SK-N-SH (cell line): ENCODE data around the gene GABRA6. TPM values are rescaled to one million over a fixed set of nuclear protein-coding genes. Genes with fewer than 3 reads are reported as not detected.
"Not testable (repeated sequence)": the region's sequence is repeated elsewhere in the genome, so short reads cannot be mapped to it uniquely, and the experiment has no call there.

Experiments used
- CTCF ChIA-PET: fragments of 300-600, 350-600 bp; formaldehyde crosslinking; extraction: SDS; loops from one replicate; lab custom pipeline; 2021; lab: Yijun Ruan, JAX
- POLR2A ChIA-PET: fragments of 350-600 bp; sonication (Branson Sonifier 250); formaldehyde crosslinking; extraction: SDS; loops from one replicate; lab custom pipeline; 2020; ENCODE audit warnings: antibody characterized with exemption, inconsistent platforms; lab: Yijun Ruan, JAX
- DNase-seq: peaks from one replicate; pipeline ENCODE4 v3.0.0; 2012
- H2AFZ ChIP-seq: fragments of 200-600 bp; sonication (generic); 2 replicates; pipeline ENCODE4 v1.8.1; 2016; ENCODE audit warnings: antibody characterized with exemption, mild to moderate bottlenecking, low read depth
- H3F3A ChIP-seq: fragments of 200-600 bp; sonication (generic); replicated peaks from 2 replicates; pipeline ENCODE3; 2016; ENCODE audit warnings: antibody characterized with exemption, mild to moderate bottlenecking; ENCODE audit not compliant: insufficient read depth
- H3K27ac ChIP-seq, 2 experiments: fragments of 200-500 bp in 1 of 2; fragments of 200-600 bp in 1 of 2; sonication (Bioruptor generic) in 1 of 2; sonication (generic), shearing (Covaris generic) in 1 of 2; 2 replicates each; pipeline versions ENCODE4 v1.5.1 to v1.6.1; 2014 to 2016; ENCODE audit warnings: low read depth in 2 of 2, inconsistent platforms in 1 of 2, low read length in 1 of 2, mild to moderate bottlenecking in 1 of 2, mixed read lengths in 1 of 2
- H3K27me3 ChIP-seq: fragments of 200-600 bp; sonication (generic), shearing (Covaris generic); 2 replicates; pipeline ENCODE4 v1.6.1; 2016; ENCODE audit warnings: mixed run types; ENCODE audit not compliant: insufficient read depth
- H3K36me3 ChIP-seq, 2 experiments: fragments of 200-500 bp in 1 of 2; fragments of 200-600 bp in 1 of 2; sonication (Bioruptor generic) in 1 of 2; sonication (generic) in 1 of 2; replicated peaks in 1 of 2; 2 replicates each; pipeline versions ENCODE3 to v1.5.1; 2014 to 2016; ENCODE audit warnings: low read length in 1 of 2, mild to moderate bottlenecking in 1 of 2; ENCODE audit not compliant: insufficient read depth in 2 of 2, control insufficient read depth in 1 of 2
- H3K4me1 ChIP-seq, 2 experiments: fragments of 200-500 bp in 1 of 2; fragments of 200-600 bp in 1 of 2; sonication (Bioruptor generic) in 1 of 2; sonication (generic), shearing (Covaris generic) in 1 of 2; 2 replicates each; pipeline versions ENCODE4 v1.5.1 to v1.6.1; 2014 to 2016; ENCODE audit warnings: low read depth in 1 of 2, low read length in 1 of 2, mixed run types in 1 of 2; ENCODE audit not compliant: insufficient read depth in 2 of 2, control insufficient read depth in 1 of 2
- H3K4me2 ChIP-seq: fragments of 200-600 bp; sonication (generic), shearing (Covaris generic); 2 replicates; pipeline ENCODE4 v1.6.1; 2017; ENCODE audit warnings: mixed run types
- H3K4me3 ChIP-seq, 2 experiments: fragments of 200-500 bp in 1 of 2; fragments of 200-600 bp in 1 of 2; sonication (Bioruptor generic) in 1 of 2; sonication (generic), shearing (Covaris generic) in 1 of 2; 2 replicates each; pipeline versions ENCODE4 v1.5.1 to v1.8.1; 2014 to 2016; ENCODE audit warnings: low read depth in 2 of 2, inconsistent platforms in 1 of 2, low read length in 1 of 2, mild to moderate bottlenecking in 1 of 2, mixed read lengths in 1 of 2, moderate library complexity in 1 of 2
- H3K79me2 ChIP-seq: fragments of 200-600 bp; sonication (generic); 2 replicates; pipeline ENCODE4 v1.8.1; 2017; ENCODE audit warnings: mild to moderate bottlenecking; ENCODE audit not compliant: insufficient read depth
- H3K9ac ChIP-seq: fragments of 200-600 bp; sonication (generic); 2 replicates; pipeline ENCODE4 v1.6.1; 2017; ENCODE audit warnings: mixed run types
- H3K9me2 ChIP-seq: fragments of 200-600 bp; sonication (generic); 2 replicates; pipeline ENCODE4 v1.6.1; 2017; ENCODE audit warnings: mixed run types
- H3K9me3 ChIP-seq: fragments of 200-600 bp; sonication (generic); 2 replicates; pipeline ENCODE4 v1.6.1; 2017; ENCODE audit warnings: mixed run types, mild to moderate bottlenecking, moderate library complexity
- H4K20me1 ChIP-seq: fragments of 200-600 bp; sonication (generic); 2 replicates; pipeline ENCODE4 v1.6.1; 2017; ENCODE audit warnings: mild to moderate bottlenecking, mixed run types; ENCODE audit not compliant: insufficient read depth
- EZH2phosphoT487 ChIP-seq: fragments of 200-600 bp; sonication (generic); IDR thresholded peaks from 2 replicates; pipeline ENCODE4 v1.6.1; 2017; ENCODE audit warnings: low read depth, mixed run types, mild to moderate bottlenecking, antibody characterized with exemption, moderate library complexity, borderline replicate concordance
- GATA2 ChIP-seq: sonication (generic); formaldehyde crosslinking; IDR thresholded peaks from 2 replicates; pipeline ENCODE4 v1.5.0; 2020; ENCODE audit warnings: mild to moderate bottlenecking, missing genetic modification reagents
- MEF2A ChIP-seq: IDR thresholded peaks from 2 replicates; pipeline ENCODE4 v1.4.0; 2012; ENCODE audit warnings: low read depth, borderline replicate concordance
- NFIC ChIP-seq: IDR thresholded peaks from 2 replicates; pipeline ENCODE4 v1.4.0; 2012; ENCODE audit warnings: borderline replicate concordance
- POLR2AphosphoS5 ChIP-seq: IDR thresholded peaks from 2 replicates; pipeline ENCODE4 v1.6.1; 2012; ENCODE audit warnings: low read depth, low read length
- RCOR1 ChIP-seq: fragments of 150-350 bp; IDR thresholded peaks from 2 replicates; pipeline ENCODE4 v1.6.1; 2017; ENCODE audit warnings: antibody characterized with exemption, low read length
- REST ChIP-seq: IDR thresholded peaks from 2 replicates; pipeline ENCODE4 v1.6.1; 2012; ENCODE audit warnings: mild to moderate bottlenecking, low read depth, low read length, moderate library complexity
- SIN3A ChIP-seq: IDR thresholded peaks from 2 replicates; pipeline ENCODE4 v1.6.1; 2012; ENCODE audit warnings: low read depth, mild to moderate bottlenecking, low read length, moderate library complexity, borderline replicate concordance
- TAF1 ChIP-seq: IDR thresholded peaks from 2 replicates; pipeline ENCODE4 v1.6.1; 2012; ENCODE audit warnings: low read depth, mild to moderate bottlenecking, low read length, moderate library complexity, borderline replicate concordance
- TCF12 ChIP-seq: IDR thresholded peaks from 2 replicates; pipeline ENCODE4 v1.4.0; 2012
- USF2 ChIP-seq: fragments of 150-350 bp; IDR thresholded peaks from 2 replicates; pipeline ENCODE4 v1.6.1; 2017; ENCODE audit warnings: antibody characterized with exemption, low read length, low read depth, borderline replicate concordance
- YY1 ChIP-seq: IDR thresholded peaks from 2 replicates; pipeline ENCODE4 v1.4.0; 2012; ENCODE audit warnings: low read depth, mild to moderate bottlenecking
- WGBS: methylation state at CpG from one replicate; pipeline ENCODE4 v1.1.6; 2017; ENCODE audit warnings: low lambda C conversion rate; 5-methylcytosine and 5-hydroxymethylcytosine counted together
- polyA plus RNA-seq, 3 experiments: library from polyadenylated mRNA; depleted of rRNA; stranded (reverse); fragments of >200 nt; gene quantifications; 2 replicates each; pipeline ENCODE4 v1.2.3, GENCODE V29; 2012

The GABRA6 gene
- polyA plus RNA-seq, 1 of the 3 experiments (the other 2 are of a cell fraction), result 0.10 TPM

- TF ChIP-seq POLR2AphosphoS5, result no peak
- no peak for TF ChIP-seq USF2
- TF ChIP-seq TCF12, result no peak
- no peak for TF ChIP-seq REST
- no peak for TF ChIP-seq RCOR1
- TF ChIP-seq TAF1, result no peak
- TF ChIP-seq YY1, result no peak
- TF ChIP-seq GATA2, result no peak
- no peak for TF ChIP-seq MEF2A
- TF ChIP-seq NFIC, result no peak
- no peak for TF ChIP-seq SIN3A
- TF ChIP-seq EZH2phosphoT487, result no peak
- no peak overlapping the region for H2AFZ ChIP-seq
- no peaks in the 10 kb centered on the region for H3F3A ChIP-seq
- POLR2A ChIA-PET, result no interaction called here
- H3K27ac ChIP-seq, result no peak overlapping the region
- H3K9me2 ChIP-seq, result no peaks in the 10 kb centered on the region
- H4K20me1 ChIP-seq, result no peaks in the 10 kb centered on the region
- CTCF ChIA-PET, result interaction anchor here (0.6 kb wide), 1 partner anchor 16 kb away, joined by 3 read pairs; no protein-coding TSS in a partner anchor
- no peaks in the 10 kb centered on the region for H3K4me1 ChIP-seq
- no peak overlapping the region for H3K4me3 ChIP-seq
- 6% methylated on average over 4 of the region's 4 CpGs for WGBS
- H3K9me3 ChIP-seq, result no peaks in the 10 kb centered on the region
- H3K79me2 ChIP-seq, result no peaks in the 10 kb centered on the region
- H3K4me2 ChIP-seq, result no peak overlapping the region
- no peaks in the 10 kb centered on the region for H3K36me3 ChIP-seq
- H3K9ac ChIP-seq, result no peak overlapping the region
- H3K27me3 ChIP-seq, result no peaks in the 10 kb centered on the region
- no peak for DNase-seq
Measured at GRCh38 chr5:161641444-161641843, 44.1 kb upstream of the GABRA6 start.

GRCh38 chr5:161645264-161645663 lies 40.3 kb upstream of the GABRA6 start:
- Histone ChIP-seq H3K27ac (no peak overlapping the region), H3K4me3 (no peak overlapping the region), H3K27me3 (no peaks in the 10 kb centered on the region), H3K9me3 (no peaks in the 10 kb centered on the region), H3K9me2 (no peaks in the 10 kb centered on the region), H3K9ac (no peak overlapping the region), H3K36me3 (no peaks in the 10 kb centered on the region), H3K4me1 (no peaks in the 10 kb centered on the region), H3K79me2 (no peaks in the 10 kb centered on the region), H4K20me1 (no peaks in the 10 kb centered on the region), H2AFZ (no peak overlapping the region), H3F3A (no peaks in the 10 kb centered on the region), H3K4me2 (no peak overlapping the region)
- DNase-seq, result no peak
- no peak for TF ChIP-seq YY1
- 18% methylated on average over 1 of the region's 1 CpG for WGBS
- ChIA-PET CTCF (interaction anchor here (0.6 kb wide), 1 partner anchor 30 kb away, joined by 3 read pairs; no protein-coding TSS in a partner anchor), POLR2A (no interaction called here)

- H3F3A ChIP-seq, H3K9me2 ChIP-seq, DNase-seq, H3K79me2 ChIP-seq, H3K4me1 ChIP-seq, H4K20me1 ChIP-seq, H3K4me3 ChIP-seq, CTCF ChIA-PET, H3K27ac ChIP-seq, H3K36me3 ChIP-seq, POLR2A ChIA-PET, H3K9ac ChIP-seq, H2AFZ ChIP-seq, H3K27me3 ChIP-seq, H3K9me3 ChIP-seq, H3K4me2 ChIP-seq: not testable (repeated sequence)
- 8% methylated on average over 8 of the region's 8 CpGs for WGBS
Measured at GRCh38 chr5:161651926-161652325, 33.6 kb upstream of the GABRA6 start.
